Testis (tissue), 3 donors: ENCODE data around the gene MED26. TPM values are rescaled to one million over a fixed set of nuclear protein-coding genes. Genes with fewer than 3 reads are reported as not detected.

ENCODE experiments used
- DNase-seq: peaks from one replicate; pipeline ENCODE4 v3.0.0-alpha.2; 2019
- H3K27ac ChIP-seq, 2 donors: fragments of 200-600 bp; sonication (generic); one replicate each; pipeline ENCODE4 v1.5.1; 2019
- H3K27me3 ChIP-seq: fragments of 200-600 bp; sonication (generic); one replicate; pipeline ENCODE4 v1.5.1; 2019
- H3K36me3 ChIP-seq: fragments of 200-600 bp; sonication (generic); one replicate; pipeline ENCODE4 v1.5.1; 2017; ENCODE audit warnings: low read depth; ENCODE audit errors: missing control alignments
- H3K4me1 ChIP-seq: fragments of 200-600 bp; sonication (generic); one replicate; pipeline ENCODE4 v1.5.1; 2019
- H3K4me3 ChIP-seq, 2 donors: fragments of 200-600 bp; sonication (generic); one replicate each; pipeline ENCODE4 v1.5.1; 2017 to 2019
- H3K9me3 ChIP-seq: fragments of 200-600 bp; sonication (generic); one replicate; pipeline ENCODE4 v1.5.1; 2017
- POLR2A ChIP-seq: fragments of 450-650 bp; IDR thresholded peaks from one replicate; pipeline ENCODE4 v1.6.1; 2017; ENCODE audit warnings: antibody characterized with exemption, mild to moderate bottlenecking, moderate library complexity
- WGBS, 2 donors: methylation state at CpG; one replicate each; pipeline ENCODE4 v1.1.5; 2018; 5-methylcytosine and 5-hydroxymethylcytosine counted together
- intact Hi-C: fragments of 100-400 bp; cut with DNase I; formaldehyde crosslinking; loops from one replicate; pipeline ENCODE4 v1.15.1; 2023; ENCODE audit warnings: low total_unique reads
- polyA plus RNA-seq: library from polyadenylated mRNA; stranded (reverse); fragments of 350-450 nt; fragmentation: Illumina TruSeq; extraction: RNeasy Lipid Tissue Mini Kit (QIAGEN cat#74804); gene quantifications from one replicate; pipeline ENCODE4 v1.2.3, GENCODE V29; 2014; ENCODE audit warnings: low read depth, low replicate concordance; ENCODE audit not compliant: insufficient read depth
- total RNA-seq, 2 donors: library from RNA; depleted of rRNA; stranded (reverse); fragments of >200 nt; gene quantifications; one replicate each; pipeline ENCODE4 v1.2.3, GENCODE V29; 2016
- TF ChIP-seq, protein P1 (sequence below), 3 experiments: fragments of 450-650 bp in 2 of 3; fragments of 200-600 bp in 1 of 3; sonication (generic) in 1 of 3; IDR thresholded peaks; one replicate each; pipeline ENCODE4 v1.5.1; 2016 to 2019; ENCODE audit warnings: antibody characterized with exemption in 3 of 3, mild to moderate bottlenecking in 2 of 3, moderate library complexity in 1 of 3

MED26 gene
- total and polyA plus RNA-seq, 3 donors from 2014 or later, result 66.1 to 80.8 (median 66.5) TPM

DNA sequence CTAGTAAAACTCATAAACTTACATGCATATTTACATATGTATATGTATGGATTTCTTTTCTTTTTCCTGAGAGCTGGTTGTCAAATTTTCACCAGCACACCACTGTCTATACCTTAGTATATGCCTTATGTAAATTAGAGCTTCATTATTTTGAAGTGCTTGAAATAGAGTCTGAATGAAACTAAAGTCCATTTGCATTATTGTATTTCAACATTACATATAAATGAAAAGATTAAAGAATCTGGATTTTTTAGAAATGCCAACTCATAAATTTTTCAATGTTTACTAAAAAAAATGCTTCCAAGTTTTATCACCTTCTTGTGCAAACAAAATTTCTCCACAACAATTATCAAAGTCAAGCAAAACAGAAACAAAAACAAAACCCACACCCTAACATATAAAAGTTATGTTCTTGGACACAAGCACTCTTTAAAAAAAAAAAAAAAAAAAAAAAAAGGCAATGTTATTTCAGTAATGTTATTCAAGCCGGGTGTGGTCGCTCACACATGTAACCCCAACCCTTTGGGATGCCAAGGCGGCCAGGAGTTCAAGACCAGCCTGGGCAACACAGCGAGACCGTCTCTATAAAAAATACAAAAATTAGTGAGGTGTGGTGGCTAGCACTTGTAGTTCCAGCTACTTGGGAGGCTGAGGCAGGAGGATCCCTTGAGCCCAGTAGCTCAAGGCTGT, 18.3 kb downstream of the MED26 start:
- intact Hi-C loops, result no loop called here
- Histone ChIP-seq H3K27me3 (no peaks in the 10 kb centered on the region), H3K36me3 (no peaks in the 10 kb centered on the region), H3K4me3 (no peak overlapping the region), H3K27ac (no peak overlapping the region), H3K4me1 (peaks cover 44% of the 10 kb centered on the region), H3K9me3 (no peaks in the 10 kb centered on the region)
- no peak for DNase-seq
- 63 to 80% methylated on average over 5 of the region's 5 CpGs for WGBS, 2 donors
- TF ChIP-seq, protein P1, sequence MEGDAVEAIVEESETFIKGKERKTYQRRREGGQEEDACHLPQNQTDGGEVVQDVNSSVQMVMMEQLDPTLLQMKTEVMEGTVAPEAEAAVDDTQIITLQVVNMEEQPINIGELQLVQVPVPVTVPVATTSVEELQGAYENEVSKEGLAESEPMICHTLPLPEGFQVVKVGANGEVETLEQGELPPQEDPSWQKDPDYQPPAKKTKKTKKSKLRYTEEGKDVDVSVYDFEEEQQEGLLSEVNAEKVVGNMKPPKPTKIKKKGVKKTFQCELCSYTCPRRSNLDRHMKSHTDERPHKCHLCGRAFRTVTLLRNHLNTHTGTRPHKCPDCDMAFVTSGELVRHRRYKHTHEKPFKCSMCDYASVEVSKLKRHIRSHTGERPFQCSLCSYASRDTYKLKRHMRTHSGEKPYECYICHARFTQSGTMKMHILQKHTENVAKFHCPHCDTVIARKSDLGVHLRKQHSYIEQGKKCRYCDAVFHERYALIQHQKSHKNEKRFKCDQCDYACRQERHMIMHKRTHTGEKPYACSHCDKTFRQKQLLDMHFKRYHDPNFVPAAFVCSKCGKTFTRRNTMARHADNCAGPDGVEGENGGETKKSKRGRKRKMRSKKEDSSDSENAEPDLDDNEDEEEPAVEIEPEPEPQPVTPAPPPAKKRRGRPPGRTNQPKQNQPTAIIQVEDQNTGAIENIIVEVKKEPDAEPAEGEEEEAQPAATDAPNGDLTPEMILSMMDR (IDR thresholded peaks at IDR 0.05), result no peak
- TF ChIP-seq POLR2A, result no peak

DNA sequence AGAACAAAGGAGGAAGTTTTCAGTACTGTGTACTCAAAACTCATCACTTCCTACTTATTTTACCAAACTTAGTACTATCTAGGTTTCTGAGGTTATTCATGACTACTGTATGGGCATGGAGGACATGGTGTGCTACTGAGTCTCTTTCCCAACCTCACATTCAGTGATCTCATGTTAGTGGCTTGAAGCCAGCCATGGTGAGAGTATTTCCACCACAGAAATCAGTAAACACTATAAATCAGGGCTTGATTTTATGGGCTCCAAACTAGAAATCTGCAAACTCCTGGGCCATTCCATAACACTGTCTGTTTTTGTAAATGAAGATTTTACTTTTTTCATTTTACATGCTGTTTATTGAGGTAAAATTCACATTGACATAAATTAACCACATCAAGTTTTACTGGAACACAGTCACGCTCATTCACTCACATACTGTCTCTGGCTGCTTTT, 19.7 kb downstream of the MED26 start:
- H3K9me3 ChIP-seq, result no peaks in the 10 kb centered on the region
- H3K27ac ChIP-seq, result peak overlapping the region in 1 of 2 donors; percentile 66
- no peaks in the 10 kb centered on the region for H3K27me3 ChIP-seq
- intact Hi-C loops, result no loop called here
- WGBS, 2 donors, result 73 to 83% methylated on average over 1 of the region's 1 CpG
- H3K36me3 ChIP-seq, result no peaks in the 10 kb centered on the region
- TF ChIP-seq, protein P1 (IDR thresholded peaks at IDR 0.05), result no peak
- no peak for TF ChIP-seq POLR2A
- no peak for DNase-seq
- H3K4me3 ChIP-seq, result no peak overlapping the region
- peaks cover 46% of the 10 kb centered on the region for H3K4me1 ChIP-seq

DNA sequence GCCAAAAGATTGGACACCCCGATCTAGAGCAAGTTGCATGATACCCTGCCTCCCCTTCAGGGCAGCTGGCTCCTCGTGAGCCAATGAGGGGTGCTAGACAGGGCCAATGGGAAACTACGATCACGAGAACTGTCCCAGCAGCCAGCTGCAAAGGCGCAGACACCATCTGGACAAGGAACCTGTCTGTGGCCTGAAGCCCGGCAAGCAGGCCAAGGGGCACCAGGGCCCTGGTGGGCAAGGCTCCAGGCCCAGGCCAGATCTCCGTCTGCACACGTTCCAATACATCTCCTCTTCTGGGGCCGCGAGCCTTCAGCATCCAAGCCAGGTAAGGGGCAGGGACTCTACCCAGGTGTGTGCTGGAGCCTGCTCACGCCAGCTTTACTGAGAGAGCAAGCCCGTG, 20.2 kb downstream of the MED26 start:
- Histone ChIP-seq H3K9me3 (no peaks in the 10 kb centered on the region), H3K4me3 (no peak overlapping the region), H3K27ac (peak overlapping the region; percentile 31 to 66), H3K36me3 (no peaks in the 10 kb centered on the region), H3K4me1 (peaks cover 46% of the 10 kb centered on the region), H3K27me3 (no peaks in the 10 kb centered on the region)
- intact Hi-C loops, result no loop called here
- TF ChIP-seq POLR2A, result no peak
- TF ChIP-seq, protein P1 (IDR thresholded peaks at IDR 0.05), result no peak
- no peak for DNase-seq
- WGBS, 2 donors, result 86 to 87% methylated on average over 12 of the region's 12 CpGs

DNA sequence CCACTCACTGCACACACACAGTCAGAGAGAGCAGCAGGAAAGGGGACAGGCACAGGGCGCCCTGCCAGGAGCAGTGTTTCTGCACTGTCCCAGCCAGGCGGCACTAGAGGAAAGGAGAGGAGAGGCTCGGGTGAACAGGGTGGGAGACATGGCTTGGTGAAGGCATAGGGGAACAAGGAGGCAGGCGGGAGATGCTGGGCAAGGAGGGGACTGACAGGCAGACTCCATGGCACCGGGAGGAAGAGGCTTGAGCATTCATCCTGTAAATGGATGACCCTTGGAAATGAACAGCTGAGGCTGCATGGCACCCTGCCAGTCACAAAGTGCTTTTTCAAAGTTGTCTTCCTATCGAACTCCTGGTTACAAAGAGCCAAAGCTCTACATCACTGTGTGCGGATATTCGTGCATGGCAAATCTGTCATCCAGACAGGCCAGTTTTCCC, 22.4 kb downstream of the MED26 start:
- no peaks in the 10 kb centered on the region for H3K36me3 ChIP-seq
- no peaks in the 10 kb centered on the region for H3K27me3 ChIP-seq
- H3K9me3 ChIP-seq, result no peaks in the 10 kb centered on the region
- WGBS, 2 donors, result 64 to 70% methylated on average over 8 of the region's 8 CpGs
- TF ChIP-seq POLR2A, result no peak
- TF ChIP-seq, protein P1 (IDR thresholded peaks at IDR 0.05), result no peak
- H3K4me3 ChIP-seq, result no peak overlapping the region
- no peak for DNase-seq
- intact Hi-C loops, result no loop called here
- H3K4me1 ChIP-seq, result peaks cover 46% of the 10 kb centered on the region
- no peak overlapping the region for H3K27ac ChIP-seq

DNA sequence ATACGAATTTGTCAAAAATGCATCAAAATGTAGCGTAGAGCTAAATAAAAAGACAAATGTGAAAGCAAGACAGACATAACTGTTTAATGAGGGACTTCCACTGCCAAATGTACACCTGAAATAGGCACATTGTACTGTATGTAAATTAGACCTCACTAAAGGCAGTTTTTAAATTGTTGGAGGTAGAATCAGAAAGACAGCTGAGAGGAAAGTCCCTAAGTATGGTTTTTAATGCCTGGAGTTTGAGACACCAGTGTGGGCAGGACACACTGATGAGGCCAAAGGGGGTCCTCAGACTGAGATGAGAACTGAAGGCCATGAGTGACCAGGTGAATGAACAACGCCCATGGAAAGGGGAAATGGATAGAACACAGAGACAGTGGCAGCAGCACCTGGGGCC, 22.9 kb downstream of the MED26 start:
- WGBS, 2 donors, result 87 to 90% methylated on average over 3 of the region's 3 CpGs
- no peak overlapping the region for H3K27ac ChIP-seq
- DNase-seq, result no peak
- H3K9me3 ChIP-seq, result no peaks in the 10 kb centered on the region
- TF ChIP-seq, protein P1 (IDR thresholded peaks at IDR 0.05), result no peak
- TF ChIP-seq POLR2A, result no peak
- peaks cover 51% of the 10 kb centered on the region for H3K4me1 ChIP-seq
- intact Hi-C loops, result no loop called here
- no peak overlapping the region for H3K4me3 ChIP-seq
- no peaks in the 10 kb centered on the region for H3K36me3 ChIP-seq
- H3K27me3 ChIP-seq, result no peaks in the 10 kb centered on the region
